NT2/D1 (cell line): Measurements from ENCODE around the gene FRRS1.

ENCODE experiments used
- SUZ12 ChIP-seq: IDR thresholded peaks from 2 replicates; pipeline ENCODE4 v1.6.1; 2011; ENCODE audit not compliant: insufficient read length, insufficient read depth; ENCODE audit errors: extremely low read depth
- YY1 ChIP-seq: IDR thresholded peaks from 2 replicates; pipeline ENCODE4 v1.6.1; 2011; ENCODE audit not compliant: insufficient read length, insufficient read depth
- ZNF274 ChIP-seq: IDR thresholded peaks from 2 replicates; pipeline ENCODE4 v1.6.1; 2011; ENCODE audit warnings: mild to moderate bottlenecking, low read depth, low read length

- TF ChIP-seq YY1: no peak
- TF ChIP-seq ZNF274: no peak
- TF ChIP-seq SUZ12: no peak
Measured at GRCh38 chr1:99763956-99764355, 2.5 kb downstream of the FRRS1 start.
